ENCODE results near the gene CAPN15. TPM values are rescaled to one million over a fixed set of nuclear protein-coding genes. Genes with fewer than 3 reads are reported as not detected.
"Not testable (repeated sequence)": the region's sequence is repeated elsewhere in the genome, so short reads cannot be mapped to it uniquely, and the experiment has no call there.

Gene CAPN15
- total RNA-seq, 4 donors from 2014 or later: 16.4 to 87.2 (median 22.0) TPM

- no peak for TF ChIP-seq CTCF (IDR thresholded peaks at IDR 0.05)
- DNase-seq (ENCODE audit: low spot score) (no peak), ATAC-seq (ENCODE audit: low FRiP score) (no peak)
Measured at GRCh38 chr16:500709-501108, 26.8 kb upstream of the CAPN15 start.

- ATAC-seq (ENCODE audit: low FRiP score): no peak
- DNase-seq (ENCODE audit: low spot score): no peak
- TF ChIP-seq CTCF (IDR thresholded peaks at IDR 0.05): no peak
Measured at GRCh38 chr16:502179-502943, 25.2 kb upstream of the CAPN15 start.

GRCh38 chr16:503150-504071 lies 24.1 kb upstream of the CAPN15 start:
- DNase-seq (ENCODE audit: low spot score) (no peak), ATAC-seq (ENCODE audit: low FRiP score) (no peak)
- TF ChIP-seq CTCF (IDR thresholded peaks at IDR 0.05): no peak

- DNase-seq (ENCODE audit: low spot score) (no peak), ATAC-seq (ENCODE audit: low FRiP score) (no peak)
- no peak for TF ChIP-seq CTCF (IDR thresholded peaks at IDR 0.05)
Measured at GRCh38 chr16:505479-506245, 21.9 kb upstream of the CAPN15 start.

GRCh38 chr16:506246-506546 lies 21.3 kb upstream of the CAPN15 start:
- no peak for TF ChIP-seq CTCF (IDR thresholded peaks at IDR 0.05)
- no peak for ATAC-seq (ENCODE audit: low FRiP score)
- no peak for DNase-seq (ENCODE audit: low spot score)

GRCh38 chr16:507527-507926 lies 20.0 kb upstream of the CAPN15 start:
- not testable (repeated sequence) for DNase-seq (ENCODE audit: low spot score); ATAC-seq (ENCODE audit: low FRiP score)

GRCh38 chr16:507996-508395 lies 19.5 kb upstream of the CAPN15 start:
- DNase-seq (ENCODE audit: low spot score): no peak
- no peak for ATAC-seq (ENCODE audit: low FRiP score)
- no peak for TF ChIP-seq CTCF (IDR thresholded peaks at IDR 0.05)
